ENCODE measurements around the gene SLC46A2. TPM values are rescaled to one million over a fixed set of nuclear protein-coding genes. Genes with fewer than 3 reads are reported as not detected.

The SLC46A2 gene
- polyA plus RNA-seq, 1 donor (not counting 4 experiments of a cell fraction or from before 2014, with no cell fraction given), result not detected

GRCh38 chr9:112880650-112881049 is 10.0 kb downstream of the SLC46A2 start:
- Histone ChIP-seq H3K27me3 (ENCODE audit: control insufficient read depth, extremely low read depth, insufficient read depth, low read length) (no peaks in the 10 kb centered on the region), H3K9me1 (ENCODE audit: control insufficient read depth, extremely low read depth, insufficient read depth, low read length) (no peaks in the 10 kb centered on the region), H3K27ac (ENCODE audit: control insufficient read depth, insufficient read depth, low read length) (no peak overlapping the region), H3K79me2 (ENCODE audit: control insufficient read depth, insufficient read depth, low read length) (no peaks in the 10 kb centered on the region), H3K4me2 (ENCODE audit: control insufficient read depth, extremely low read depth, insufficient read depth, low read depth, low read length) (no peak overlapping the region), H3K9ac (ENCODE audit: control insufficient read depth, extremely low read depth, insufficient read depth, low read length) (no peak overlapping the region), H3K9me3 (ENCODE audit: control insufficient read depth, low read depth, low read length) (no peaks in the 10 kb centered on the region), H3K4me1 (ENCODE audit: control insufficient read depth, extremely low read depth, insufficient read depth, low read length) (peaks cover 28% of the 10 kb centered on the region), H2AFZ (ENCODE audit: control insufficient read depth, low read length) (no peak overlapping the region), H3K36me3 (ENCODE audit: control insufficient read depth in 2 of 2, extremely low read depth in 1 of 2, insufficient read depth in 2 of 2, low read length in 2 of 2) (no peaks in the 10 kb centered on the region), H3K4me3 (ENCODE audit: control insufficient read depth in 2 of 3, extremely low read depth in 1 of 3, insufficient read depth in 2 of 3, low read depth in 1 of 3, low read length in 3 of 3) (no peak overlapping the region), H4K20me1 (ENCODE audit: control insufficient read depth, extremely low read depth, insufficient read depth, low read length) (no peaks in the 10 kb centered on the region)
- no peak for DNase-seq (ENCODE audit: low read depth, low spot score)
- FAIRE-seq, result no peak
- dilution Hi-C loops (cut with MboI; ENCODE audit: extremely low pct_ligation_motif_present, low sequenced_read_pairs), result no loop called here
- no peak for TF ChIP-seq EZH2 (IDR thresholded peaks at IDR 0.05; ENCODE audit: low read length)

DNA sequence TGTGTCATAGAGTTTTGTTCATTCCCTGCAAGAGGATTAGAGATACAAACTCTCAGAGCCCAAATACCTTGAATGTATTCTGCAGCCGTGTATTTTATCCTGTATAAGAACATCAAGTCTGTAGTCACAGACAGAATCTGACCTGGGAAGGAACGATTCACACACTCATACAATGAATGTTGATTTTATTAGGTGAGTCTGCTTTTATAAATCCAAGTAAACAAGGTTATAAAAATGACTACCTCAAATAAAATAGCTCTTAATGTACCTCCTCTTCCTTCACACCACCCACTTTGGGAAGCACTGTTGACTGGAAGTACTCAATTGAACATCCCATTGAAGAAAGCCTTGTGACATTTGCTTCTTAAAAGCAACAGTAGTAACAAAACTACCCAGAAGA is 11.9 kb downstream of the SLC46A2 start:
- H3K27me3 ChIP-seq (ENCODE audit: control insufficient read depth, extremely low read depth, insufficient read depth, low read length), result no peaks in the 10 kb centered on the region
- H3K4me3 ChIP-seq (ENCODE audit: control insufficient read depth in 2 of 3, extremely low read depth in 1 of 3, insufficient read depth in 2 of 3, low read depth in 1 of 3, low read length in 3 of 3), result no peak overlapping the region
- no peak overlapping the region for H2AFZ ChIP-seq (ENCODE audit: control insufficient read depth, low read length)
- no peak for TF ChIP-seq EZH2 (IDR thresholded peaks at IDR 0.05; ENCODE audit: low read length)
- TF ChIP-seq, protein P1, sequence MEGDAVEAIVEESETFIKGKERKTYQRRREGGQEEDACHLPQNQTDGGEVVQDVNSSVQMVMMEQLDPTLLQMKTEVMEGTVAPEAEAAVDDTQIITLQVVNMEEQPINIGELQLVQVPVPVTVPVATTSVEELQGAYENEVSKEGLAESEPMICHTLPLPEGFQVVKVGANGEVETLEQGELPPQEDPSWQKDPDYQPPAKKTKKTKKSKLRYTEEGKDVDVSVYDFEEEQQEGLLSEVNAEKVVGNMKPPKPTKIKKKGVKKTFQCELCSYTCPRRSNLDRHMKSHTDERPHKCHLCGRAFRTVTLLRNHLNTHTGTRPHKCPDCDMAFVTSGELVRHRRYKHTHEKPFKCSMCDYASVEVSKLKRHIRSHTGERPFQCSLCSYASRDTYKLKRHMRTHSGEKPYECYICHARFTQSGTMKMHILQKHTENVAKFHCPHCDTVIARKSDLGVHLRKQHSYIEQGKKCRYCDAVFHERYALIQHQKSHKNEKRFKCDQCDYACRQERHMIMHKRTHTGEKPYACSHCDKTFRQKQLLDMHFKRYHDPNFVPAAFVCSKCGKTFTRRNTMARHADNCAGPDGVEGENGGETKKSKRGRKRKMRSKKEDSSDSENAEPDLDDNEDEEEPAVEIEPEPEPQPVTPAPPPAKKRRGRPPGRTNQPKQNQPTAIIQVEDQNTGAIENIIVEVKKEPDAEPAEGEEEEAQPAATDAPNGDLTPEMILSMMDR (optimal IDR thresholded peaks at IDR 0.05 in 1 of 3, IDR thresholded peaks at IDR 0.05 in 1 of 3, conservative IDR thresholded peaks at IDR 0.05 in 1 of 3; ENCODE audit: extremely low read depth in 1 of 3, insufficient read depth in 2 of 3, low read length in 3 of 3), result no peak
- FAIRE-seq (no peak), DNase-seq (ENCODE audit: low read depth, low spot score) (no peak)
- H4K20me1 ChIP-seq (ENCODE audit: control insufficient read depth, extremely low read depth, insufficient read depth, low read length), result no peaks in the 10 kb centered on the region
- peaks cover 15% of the 10 kb centered on the region for H3K4me1 ChIP-seq (ENCODE audit: control insufficient read depth, extremely low read depth, insufficient read depth, low read length)
- no peak overlapping the region for H3K4me2 ChIP-seq (ENCODE audit: control insufficient read depth, extremely low read depth, insufficient read depth, low read depth, low read length)
- H3K9ac ChIP-seq (ENCODE audit: control insufficient read depth, extremely low read depth, insufficient read depth, low read length), result no peak overlapping the region
- H3K9me1 ChIP-seq (ENCODE audit: control insufficient read depth, extremely low read depth, insufficient read depth, low read length), result no peaks in the 10 kb centered on the region
- no peaks in the 10 kb centered on the region for H3K36me3 ChIP-seq (ENCODE audit: control insufficient read depth in 2 of 2, extremely low read depth in 1 of 2, insufficient read depth in 2 of 2, low read length in 2 of 2)
- no peak overlapping the region for H3K27ac ChIP-seq (ENCODE audit: control insufficient read depth, insufficient read depth, low read length)
- dilution Hi-C loops (cut with MboI; ENCODE audit: extremely low pct_ligation_motif_present, low sequenced_read_pairs), result no loop called here
- H3K79me2 ChIP-seq (ENCODE audit: control insufficient read depth, insufficient read depth, low read length), result no peaks in the 10 kb centered on the region
- no peaks in the 10 kb centered on the region for H3K9me3 ChIP-seq (ENCODE audit: control insufficient read depth, low read depth, low read length)

DNA sequence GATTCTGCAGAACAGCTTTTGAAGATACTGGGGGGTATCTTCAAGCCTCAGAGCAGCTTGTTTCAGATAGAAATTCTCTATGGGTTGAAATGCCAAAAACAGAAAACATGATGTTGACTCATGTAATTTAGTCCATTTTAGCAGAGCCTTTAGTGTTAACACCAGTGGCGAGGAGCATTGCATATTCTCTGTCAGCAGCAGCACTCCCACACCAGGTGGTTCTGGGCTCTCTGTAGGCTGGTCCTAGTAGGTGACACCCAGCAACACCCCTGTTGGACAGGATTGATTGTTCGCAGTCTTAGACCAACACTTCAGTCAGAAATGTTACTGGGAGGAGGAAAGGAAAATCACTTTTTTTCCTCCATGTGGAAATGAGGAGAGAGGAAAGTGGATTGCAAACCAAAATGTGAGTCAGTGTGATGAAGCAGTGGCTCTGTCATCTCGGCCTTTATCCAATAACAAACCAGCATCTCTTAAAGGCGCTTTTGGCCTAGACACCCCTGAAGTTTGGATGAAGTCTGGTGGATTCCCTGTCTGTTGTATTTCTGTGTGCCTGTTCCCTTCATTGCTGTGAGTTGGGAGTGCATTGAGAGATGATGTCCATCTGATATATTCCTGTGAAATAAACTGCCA is 16.8 kb downstream of the SLC46A2 start:
- H3K9ac ChIP-seq (ENCODE audit: control insufficient read depth, extremely low read depth, insufficient read depth, low read length), result no peak overlapping the region
- no peaks in the 10 kb centered on the region for H3K9me3 ChIP-seq (ENCODE audit: control insufficient read depth, low read depth, low read length)
- H4K20me1 ChIP-seq (ENCODE audit: control insufficient read depth, extremely low read depth, insufficient read depth, low read length), result no peaks in the 10 kb centered on the region
- TF ChIP-seq, protein P1 (optimal IDR thresholded peaks at IDR 0.05 in 1 of 3, IDR thresholded peaks at IDR 0.05 in 1 of 3, conservative IDR thresholded peaks at IDR 0.05 in 1 of 3; ENCODE audit: extremely low read depth in 1 of 3, insufficient read depth in 2 of 3, low read length in 3 of 3), result no peak
- no peak for TF ChIP-seq EZH2 (IDR thresholded peaks at IDR 0.05; ENCODE audit: low read length)
- no peak overlapping the region for H3K4me2 ChIP-seq (ENCODE audit: control insufficient read depth, extremely low read depth, insufficient read depth, low read depth, low read length)
- peaks cover 0 to 4% of the 10 kb centered on the region in 2 experiments for H3K36me3 ChIP-seq (ENCODE audit: control insufficient read depth in 2 of 2, extremely low read depth in 1 of 2, insufficient read depth in 2 of 2, low read length in 2 of 2)
- no peak overlapping the region for H3K4me3 ChIP-seq (ENCODE audit: control insufficient read depth in 2 of 3, extremely low read depth in 1 of 3, insufficient read depth in 2 of 3, low read depth in 1 of 3, low read length in 3 of 3)
- no peak overlapping the region for H2AFZ ChIP-seq (ENCODE audit: control insufficient read depth, low read length)
- no peaks in the 10 kb centered on the region for H3K4me1 ChIP-seq (ENCODE audit: control insufficient read depth, extremely low read depth, insufficient read depth, low read length)
- H3K79me2 ChIP-seq (ENCODE audit: control insufficient read depth, insufficient read depth, low read length), result no peaks in the 10 kb centered on the region
- no peak for DNase-seq (ENCODE audit: low read depth, low spot score)
- dilution Hi-C loops (cut with MboI; ENCODE audit: extremely low pct_ligation_motif_present, low sequenced_read_pairs), result no loop called here
- FAIRE-seq, result no peak
- no peaks in the 10 kb centered on the region for H3K27me3 ChIP-seq (ENCODE audit: control insufficient read depth, extremely low read depth, insufficient read depth, low read length)
- H3K27ac ChIP-seq (ENCODE audit: control insufficient read depth, insufficient read depth, low read length), result no peak overlapping the region
- no peaks in the 10 kb centered on the region for H3K9me1 ChIP-seq (ENCODE audit: control insufficient read depth, extremely low read depth, insufficient read depth, low read length)

All from keratinocyte (primary cell).